Endothelial cell of umbilical vein (primary cell): ENCODE data around the gene GOLIM4.

Source experiments
- CTCF ChIP-seq, 2 donors: IDR thresholded peaks; 1 replicate in 1 of 2; 2 replicates in 1 of 2; pipeline ENCODE4 v1.5.1; 2011; ENCODE audit warnings: low read length in 2 of 2, mild to moderate bottlenecking in 2 of 2, moderate library complexity in 2 of 2, control low read depth in 1 of 2, inconsistent platforms in 1 of 2, low read depth in 1 of 2; ENCODE audit not compliant: insufficient read depth in 1 of 2; ENCODE audit errors: extremely low read depth in 1 of 2
- EZH2 ChIP-seq: IDR thresholded peaks from 2 replicates; pipeline ENCODE4 v1.6.1; 2012; ENCODE audit warnings: borderline replicate concordance, low read depth, mild to moderate bottlenecking, moderate library complexity, low read length, inconsistent platforms; ENCODE audit not compliant: severe bottlenecking
- FOS ChIP-seq: IDR thresholded peaks from 2 replicates; pipeline ENCODE4 v1.6.1; 2011; ENCODE audit warnings: mild to moderate bottlenecking, low read length, moderate library complexity, borderline replicate concordance; ENCODE audit not compliant: insufficient read depth
- POLR2A ChIP-seq: IDR thresholded peaks from 2 replicates; pipeline ENCODE4 v1.6.1; 2012; ENCODE audit warnings: low read depth, mild to moderate bottlenecking, control low read depth, low read length
- POLR2AphosphoS5 ChIP-seq: IDR thresholded peaks from 2 replicates; pipeline ENCODE4 v1.6.1; 2012; ENCODE audit warnings: low read depth, mild to moderate bottlenecking, control low read depth, low read length, moderate library complexity; ENCODE audit not compliant: insufficient read depth

- TF ChIP-seq POLR2AphosphoS5 (no peak), CTCF (IDR thresholded peaks at IDR 0.05; ENCODE audit: extremely low read depth in 1 of 2, insufficient read depth in 1 of 2, low read depth in 1 of 2, low read length in 2 of 2) (no peak), POLR2A (no peak), FOS (no peak), EZH2 (no peak)
These were observed 65.1 kb downstream of the GOLIM4 start for GRCh38 chr3:168030577-168030976.
